ENCODE data around the gene SMYD3.
A peak's percentile ranks its signal among the peaks of the same experiment; 100 is the strongest.

Gene SMYD3

GRCh38 chr1:246506674-246507481 lies at the start of gene SMYD3:
Gene SMYD3, minus strand, starts transcription at chr1:246507279.
- peak; percentile 50 for DNase-seq (ENCODE audit: low read depth)

GRCh38 chr1:246554201-246554600 lies 47.1 kb upstream of the SMYD3 start:
- no peak for DNase-seq (ENCODE audit: low read depth)

GRCh38 chr1:246552110-246552509 lies 45.0 kb upstream of the SMYD3 start:
- no peak for DNase-seq (ENCODE audit: low read depth)

- no peak for DNase-seq (ENCODE audit: low read depth)
Measured at GRCh38 chr1:246550402-246550801, 43.3 kb upstream of the SMYD3 start.

GRCh38 chr1:246549665-246550064 lies 42.6 kb upstream of the SMYD3 start:
- DNase-seq (ENCODE audit: low read depth): no peak

- DNase-seq (ENCODE audit: low read depth): no peak
Measured at GRCh38 chr1:246544001-246544400, 36.9 kb upstream of the SMYD3 start.

GRCh38 chr1:246540738-246541491 lies 33.8 kb upstream of the SMYD3 start:
- DNase-seq (ENCODE audit: low read depth): no peak

GRCh38 chr1:246537887-246538286 lies 30.8 kb upstream of the SMYD3 start:
- no peak for DNase-seq (ENCODE audit: low read depth)

- no peak for DNase-seq (ENCODE audit: low read depth)
Measured at GRCh38 chr1:246537441-246537840, 30.4 kb upstream of the SMYD3 start.

GRCh38 chr1:246534114-246534513 lies 27.0 kb upstream of the SMYD3 start:
- DNase-seq (ENCODE audit: low read depth): no peak

- DNase-seq (ENCODE audit: low read depth): no peak
Measured at GRCh38 chr1:246533371-246533905, 26.4 kb upstream of the SMYD3 start.

- DNase-seq (ENCODE audit: low read depth): no peak
Measured at GRCh38 chr1:246532519-246532918, 25.4 kb upstream of the SMYD3 start.

GRCh38 chr1:246530482-246530881 lies 23.4 kb upstream of the SMYD3 start:
- no peak for DNase-seq (ENCODE audit: low read depth)

GRCh38 chr1:246528933-246529731 lies 22.1 kb upstream of the SMYD3 start:
- DNase-seq (ENCODE audit: low read depth): no peak

- DNase-seq (ENCODE audit: low read depth): no peak
Measured at GRCh38 chr1:246527402-246528088, 20.5 kb upstream of the SMYD3 start.

GRCh38 chr1:246526915-246527314 lies 19.8 kb upstream of the SMYD3 start:
- DNase-seq (ENCODE audit: low read depth): no peak

GRCh38 chr1:246526380-246526779 lies 19.3 kb upstream of the SMYD3 start:
- no peak for DNase-seq (ENCODE audit: low read depth)

GRCh38 chr1:246519514-246519913 lies 12.4 kb upstream of the SMYD3 start:
- no peak for DNase-seq (ENCODE audit: low read depth)

- DNase-seq (ENCODE audit: low read depth): no peak
Measured at GRCh38 chr1:246518456-246519205, 11.6 kb upstream of the SMYD3 start.

GRCh38 chr1:246517391-246517790 lies 10.3 kb upstream of the SMYD3 start:
- no peak for DNase-seq (ENCODE audit: low read depth)

GRCh38 chr1:246516126-246516525 lies 9.0 kb upstream of the SMYD3 start:
- DNase-seq (ENCODE audit: low read depth): no peak
